ENCODE measurements around the gene CACNG3.

DNA sequence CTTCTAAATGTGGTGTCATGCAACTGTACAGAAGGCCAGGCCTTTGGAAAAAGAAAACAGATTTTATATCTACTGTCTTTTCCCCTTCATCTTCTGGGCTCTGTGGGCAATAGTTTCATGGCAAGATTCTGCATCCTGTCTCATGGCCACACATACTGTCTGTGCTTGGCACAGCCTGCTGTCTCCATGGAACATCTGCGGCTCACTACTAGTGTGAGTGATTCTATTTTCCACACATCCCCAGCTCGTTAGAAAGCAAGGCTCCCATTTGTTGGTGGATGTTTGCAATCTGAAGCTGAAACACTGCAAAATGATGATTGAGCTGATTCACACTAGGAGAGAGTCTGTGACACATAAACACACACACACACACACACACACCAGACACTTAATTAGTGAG, 32.4 kb downstream of the CACNG3 start:
- TF ChIP-seq, protein P1, sequence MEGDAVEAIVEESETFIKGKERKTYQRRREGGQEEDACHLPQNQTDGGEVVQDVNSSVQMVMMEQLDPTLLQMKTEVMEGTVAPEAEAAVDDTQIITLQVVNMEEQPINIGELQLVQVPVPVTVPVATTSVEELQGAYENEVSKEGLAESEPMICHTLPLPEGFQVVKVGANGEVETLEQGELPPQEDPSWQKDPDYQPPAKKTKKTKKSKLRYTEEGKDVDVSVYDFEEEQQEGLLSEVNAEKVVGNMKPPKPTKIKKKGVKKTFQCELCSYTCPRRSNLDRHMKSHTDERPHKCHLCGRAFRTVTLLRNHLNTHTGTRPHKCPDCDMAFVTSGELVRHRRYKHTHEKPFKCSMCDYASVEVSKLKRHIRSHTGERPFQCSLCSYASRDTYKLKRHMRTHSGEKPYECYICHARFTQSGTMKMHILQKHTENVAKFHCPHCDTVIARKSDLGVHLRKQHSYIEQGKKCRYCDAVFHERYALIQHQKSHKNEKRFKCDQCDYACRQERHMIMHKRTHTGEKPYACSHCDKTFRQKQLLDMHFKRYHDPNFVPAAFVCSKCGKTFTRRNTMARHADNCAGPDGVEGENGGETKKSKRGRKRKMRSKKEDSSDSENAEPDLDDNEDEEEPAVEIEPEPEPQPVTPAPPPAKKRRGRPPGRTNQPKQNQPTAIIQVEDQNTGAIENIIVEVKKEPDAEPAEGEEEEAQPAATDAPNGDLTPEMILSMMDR (IDR thresholded peaks at IDR 0.05) = no peak
- no peak for TF ChIP-seq POLR2AphosphoS5 (IDR thresholded peaks at IDR 0.05; ENCODE audit: insufficient read depth in 1 of 2, low read depth in 1 of 2)
- no peak for TF ChIP-seq POLR2A (IDR thresholded peaks at IDR 0.05)
